ENCODE results near the gene ERC2. TPM values are rescaled to one million over a fixed set of nuclear protein-coding genes. Genes with fewer than 3 reads are reported as not detected.

ERC2 gene
- total RNA-seq, 6 donors from 2014 or later, result 0.67 to 14.7 (median 1.3) TPM

- no peak overlapping the region for H3K4me3 ChIP-seq
- DNase-seq (no peak), ATAC-seq (ENCODE audit: low FRiP score in 2 of 2) (no peak)
- TF ChIP-seq EP300 (IDR thresholded peaks at IDR 0.05) (no peak), POLR2AphosphoS5 (IDR thresholded peaks at IDR 0.05) (no peak), POLR2A (IDR thresholded peaks at IDR 0.05) (no peak)
- TF ChIP-seq, protein P1, sequence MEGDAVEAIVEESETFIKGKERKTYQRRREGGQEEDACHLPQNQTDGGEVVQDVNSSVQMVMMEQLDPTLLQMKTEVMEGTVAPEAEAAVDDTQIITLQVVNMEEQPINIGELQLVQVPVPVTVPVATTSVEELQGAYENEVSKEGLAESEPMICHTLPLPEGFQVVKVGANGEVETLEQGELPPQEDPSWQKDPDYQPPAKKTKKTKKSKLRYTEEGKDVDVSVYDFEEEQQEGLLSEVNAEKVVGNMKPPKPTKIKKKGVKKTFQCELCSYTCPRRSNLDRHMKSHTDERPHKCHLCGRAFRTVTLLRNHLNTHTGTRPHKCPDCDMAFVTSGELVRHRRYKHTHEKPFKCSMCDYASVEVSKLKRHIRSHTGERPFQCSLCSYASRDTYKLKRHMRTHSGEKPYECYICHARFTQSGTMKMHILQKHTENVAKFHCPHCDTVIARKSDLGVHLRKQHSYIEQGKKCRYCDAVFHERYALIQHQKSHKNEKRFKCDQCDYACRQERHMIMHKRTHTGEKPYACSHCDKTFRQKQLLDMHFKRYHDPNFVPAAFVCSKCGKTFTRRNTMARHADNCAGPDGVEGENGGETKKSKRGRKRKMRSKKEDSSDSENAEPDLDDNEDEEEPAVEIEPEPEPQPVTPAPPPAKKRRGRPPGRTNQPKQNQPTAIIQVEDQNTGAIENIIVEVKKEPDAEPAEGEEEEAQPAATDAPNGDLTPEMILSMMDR (IDR thresholded peaks at IDR 0.05), result no peak
- no peaks in the 10 kb centered on the region for H3K27me3 ChIP-seq
- H3K4me1 ChIP-seq, result peaks cover 0 to 9% (median 2%) of the 10 kb centered on the region in 4 donors
- no peaks in the 10 kb centered on the region for H3K9me3 ChIP-seq
- H3K27ac ChIP-seq, result no peak overlapping the region
- no peaks in the 10 kb centered on the region for H3K36me3 ChIP-seq
These were observed 268.0 kb downstream of the ERC2 start for GRCh38 chr3:56200251-56200650.

DNA sequence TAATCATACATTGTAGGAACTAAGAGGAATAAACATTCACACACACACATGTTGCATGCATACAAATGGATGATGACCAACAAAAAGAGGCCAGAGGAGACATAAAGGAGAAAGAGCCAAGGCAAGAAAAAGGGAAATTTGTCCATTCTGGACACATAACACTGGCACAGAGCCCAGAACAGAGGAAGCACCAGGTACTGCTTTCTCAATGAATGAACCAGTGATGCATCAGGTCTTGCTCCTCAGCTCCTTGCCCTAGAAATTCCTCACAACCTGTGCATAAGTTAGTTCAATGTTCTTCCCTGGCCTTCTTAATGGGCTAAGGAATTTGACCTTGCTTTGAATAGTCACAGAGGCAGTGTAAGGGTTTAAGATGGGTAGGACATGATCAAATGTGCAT is 270.3 kb downstream of the ERC2 start:
- Histone ChIP-seq H3K4me1 (peaks cover 0 to 9% (median 2%) of the 10 kb centered on the region in 4 donors), H3K4me3 (no peak overlapping the region), H3K9me3 (no peaks in the 10 kb centered on the region), H3K27me3 (no peaks in the 10 kb centered on the region), H3K36me3 (no peaks in the 10 kb centered on the region), H3K27ac (no peak overlapping the region)
- ATAC-seq (ENCODE audit: low FRiP score in 2 of 2) (peak in 1 of 2 donors; percentile 11), DNase-seq (no peak)
- TF ChIP-seq, protein P1 (IDR thresholded peaks at IDR 0.05), result no peak
- no peak for TF ChIP-seq EP300 (IDR thresholded peaks at IDR 0.05)
- no peak for TF ChIP-seq POLR2A (IDR thresholded peaks at IDR 0.05)
- no peak for TF ChIP-seq POLR2AphosphoS5 (IDR thresholded peaks at IDR 0.05)

GRCh38 chr3:56197259-56197965 is 270.9 kb downstream of the ERC2 start:
- Histone ChIP-seq H3K27me3 (no peaks in the 10 kb centered on the region), H3K27ac (no peak overlapping the region), H3K4me1 (peaks cover 0 to 9% (median 2%) of the 10 kb centered on the region in 4 donors), H3K9me3 (no peaks in the 10 kb centered on the region), H3K4me3 (no peak overlapping the region), H3K36me3 (no peaks in the 10 kb centered on the region)
- TF ChIP-seq, protein P1 (IDR thresholded peaks at IDR 0.05), result no peak
- TF ChIP-seq POLR2AphosphoS5 (IDR thresholded peaks at IDR 0.05) (no peak), EP300 (IDR thresholded peaks at IDR 0.05) (no peak), POLR2A (IDR thresholded peaks at IDR 0.05) (no peak)
- no peak for DNase-seq
- 36 to 52% methylated on average over 3 of the region's 3 CpGs for WGBS, 2 donors
- ATAC-seq (ENCODE audit: low FRiP score in 2 of 2), result peak in 1 of 2 donors; percentile 59

- ATAC-seq (ENCODE audit: low FRiP score in 2 of 2) (no peak), DNase-seq (no peak)
- TF ChIP-seq EP300 (IDR thresholded peaks at IDR 0.05) (no peak), POLR2AphosphoS5 (IDR thresholded peaks at IDR 0.05) (no peak)
- TF ChIP-seq, protein P1 (IDR thresholded peaks at IDR 0.05), result no peak
- Histone ChIP-seq H3K9me3 (no peaks in the 10 kb centered on the region), H3K27ac (no peak overlapping the region), H3K36me3 (no peaks in the 10 kb centered on the region), H3K27me3 (no peaks in the 10 kb centered on the region), H3K4me3 (no peak overlapping the region), H3K4me1 (peaks cover 0 to 9% (median 2%) of the 10 kb centered on the region in 4 donors)
- WGBS, 2 donors, result 61 to 69% methylated on average over 3 of the region's 3 CpGs
These were observed 271.6 kb downstream of the ERC2 start for GRCh38 chr3:56196700-56197099.

DNA sequence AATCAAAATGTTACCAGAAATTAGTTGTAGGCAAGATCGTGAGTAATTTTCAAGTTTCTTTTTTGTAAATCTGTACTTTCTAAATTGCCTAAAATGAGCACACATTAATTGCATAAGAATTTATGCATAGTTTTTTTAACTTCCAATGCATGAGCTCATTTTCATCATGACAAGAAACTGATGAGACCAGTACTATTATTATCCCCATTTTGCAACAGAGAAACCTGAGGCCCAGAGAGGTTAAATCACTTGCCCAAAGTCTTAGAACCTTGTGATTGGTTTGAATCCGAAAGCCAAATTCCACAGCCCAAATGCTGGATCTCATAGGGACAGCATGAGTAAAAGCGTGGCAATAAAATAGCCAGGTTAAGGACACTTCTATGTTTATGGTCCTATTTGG is 274.7 kb downstream of the ERC2 start:
- H3K4me3 ChIP-seq, result no peak overlapping the region
- DNase-seq (no peak), ATAC-seq (ENCODE audit: low FRiP score in 2 of 2) (no peak)
- H3K4me1 ChIP-seq, result peaks cover 0 to 9% (median 2%) of the 10 kb centered on the region in 4 donors
- WGBS, 2 donors, result 89 to 96% methylated on average over 3 of the region's 3 CpGs
- TF ChIP-seq POLR2A (IDR thresholded peaks at IDR 0.05), result no peak
- TF ChIP-seq EP300 (IDR thresholded peaks at IDR 0.05), result no peak
- TF ChIP-seq, protein P1 (IDR thresholded peaks at IDR 0.05), result no peak
- no peak for TF ChIP-seq POLR2AphosphoS5 (IDR thresholded peaks at IDR 0.05)
- no peaks in the 10 kb centered on the region for H3K9me3 ChIP-seq
- H3K27me3 ChIP-seq, result no peaks in the 10 kb centered on the region
- no peak overlapping the region for H3K27ac ChIP-seq
- H3K36me3 ChIP-seq, result no peaks in the 10 kb centered on the region

Measured in upper lobe of left lung (tissue), 6 donors.